Tibial artery (tissue), 4 donors: ENCODE results near the gene HOXA10.
A peak's percentile ranks its signal among the peaks of the same experiment; 100 is the strongest.

ENCODE experiments used
- DNase-seq, 2 donors: peaks; one replicate each; pipeline ENCODE4 v3.0.0-alpha.2; 2019
- H3K27ac ChIP-seq, 2 donors: fragments of 200-600 bp; sonication (generic) in 1 of 2; 1 replicate in 1 of 2; 2 replicates in 1 of 2; pipeline ENCODE4 v1.5.1; 2018 to 2019; ENCODE audit warnings: mild to moderate bottlenecking in 1 of 2
- H3K27me3 ChIP-seq, 2 donors: fragments of 200-600 bp; sonication (generic) in 1 of 2; one replicate each; pipeline versions ENCODE4 v1.5.1 to v1.6.0; 2016 to 2019
- H3K36me3 ChIP-seq, 3 donors: fragments of 200-600 bp; sonication (generic) in 2 of 3; one replicate each; pipeline ENCODE4 v1.5.1; 2016 to 2019; ENCODE audit warnings: mild to moderate bottlenecking in 2 of 3
- H3K4me1 ChIP-seq, 4 donors: fragments of 200-600 bp; sonication (generic) in 2 of 4; 1 replicate in 3 of 4; 2 replicates in 1 of 4; pipeline ENCODE4 v1.5.1; 2016 to 2019
- H3K4me3 ChIP-seq, 2 donors: fragments of 200-600 bp; sonication (generic) in 1 of 2; 1 replicate in 1 of 2; 2 replicates in 1 of 2; pipeline ENCODE4 v1.5.1; 2018 to 2019; ENCODE audit warnings: mild to moderate bottlenecking in 2 of 2
- H3K9me3 ChIP-seq, 3 donors: fragments of 200-600 bp; sonication (generic) in 1 of 3; one replicate each; pipeline ENCODE4 v1.5.1; 2016 to 2019
- CTCF ChIP-seq, 2 experiments: fragments of 200-600 bp in 1 of 2; fragments of 450-650 bp in 1 of 2; IDR thresholded peaks; one replicate each; pipeline ENCODE4 v1.5.1; 2017 to 2019; ENCODE audit warnings: antibody characterized with exemption in 2 of 2, mild to moderate bottlenecking in 1 of 2, moderate library complexity in 1 of 2
- intact Hi-C: fragments of 100-400 bp; cut with DNase I; formaldehyde crosslinking; loops from one replicate; pipeline ENCODE4 v1.15.0; 2023; ENCODE audit warnings: low total_unique reads

Gene HOXA10

GRCh38 chr7:27194686-27195379, 20.7 kb upstream of the HOXA10 start:
- TF ChIP-seq CTCF (IDR thresholded peaks at IDR 0.05) = no peak
- no peaks in the 10 kb centered on the region for H3K9me3 ChIP-seq
- DNase-seq = no peak
- intact Hi-C loops = loop anchor here (10.0 kb wide), 2 partner anchors 730 to 900 kb away; no protein-coding TSS in a partner anchor
- no peaks in the 10 kb centered on the region for H3K36me3 ChIP-seq
- H3K27me3 ChIP-seq = peaks cover 4 to 95% of the 10 kb centered on the region in 2 donors
- H3K27ac ChIP-seq = no peak overlapping the region
- H3K4me1 ChIP-seq = peaks cover 0 to 29% (median 13%) of the 10 kb centered on the region in 4 donors
- H3K4me3 ChIP-seq = no peak overlapping the region

GRCh38 chr7:27194002-27194352, 19.9 kb upstream of the HOXA10 start:
- H3K9me3 ChIP-seq = no peaks in the 10 kb centered on the region
- H3K27me3 ChIP-seq = peaks cover 2 to 95% of the 10 kb centered on the region in 2 donors
- peaks cover 0 to 21% (median 10%) of the 10 kb centered on the region in 4 donors for H3K4me1 ChIP-seq
- H3K27ac ChIP-seq = no peak overlapping the region
- H3K4me3 ChIP-seq = no peak overlapping the region
- TF ChIP-seq CTCF (IDR thresholded peaks at IDR 0.05) = no peak
- no peak for DNase-seq
- H3K36me3 ChIP-seq = no peaks in the 10 kb centered on the region
- intact Hi-C loops = loop anchor here (10.0 kb wide), 2 partner anchors 731 to 901 kb away; no protein-coding TSS in a partner anchor

- intact Hi-C loops = loop anchor here (10.0 kb wide), 2 partner anchors 731 to 901 kb away; no protein-coding TSS in a partner anchor
- no peak for TF ChIP-seq CTCF (IDR thresholded peaks at IDR 0.05)
- Histone ChIP-seq H3K9me3 (no peaks in the 10 kb centered on the region), H3K27ac (no peak overlapping the region), H3K4me3 (peak overlapping the region in 1 of 2 donors; percentile 42), H3K36me3 (no peaks in the 10 kb centered on the region), H3K27me3 (peaks cover 0 to 95% of the 10 kb centered on the region in 2 donors), H3K4me1 (peaks cover 0 to 16% (median 8%) of the 10 kb centered on the region in 4 donors)
- DNase-seq = peak; percentile 14 to 33
Measured at GRCh38 chr7:27193335-27194001, 19.3 kb upstream of the HOXA10 start.

GRCh38 chr7:27192546-27193334, 18.6 kb upstream of the HOXA10 start:
- Histone ChIP-seq H3K36me3 (no peaks in the 10 kb centered on the region), H3K4me3 (peak overlapping the region; percentile 38 to 42), H3K9me3 (no peaks in the 10 kb centered on the region), H3K4me1 (peaks cover 0 to 13% (median 8%) of the 10 kb centered on the region in 4 donors), H3K27me3 (peaks cover 0 to 95% of the 10 kb centered on the region in 2 donors), H3K27ac (no peak overlapping the region)
- TF ChIP-seq CTCF (IDR thresholded peaks at IDR 0.05) = no peak
- DNase-seq = peak; percentile 26 to 66
- intact Hi-C loops = loop anchor here (10.0 kb wide), 2 partner anchors 732 to 902 kb away; no protein-coding TSS in a partner anchor

- H3K4me1 ChIP-seq = peaks cover 0 to 13% (median 8%) of the 10 kb centered on the region in 4 donors
- no peaks in the 10 kb centered on the region for H3K36me3 ChIP-seq
- H3K9me3 ChIP-seq = no peaks in the 10 kb centered on the region
- DNase-seq = peak; percentile 22 to 62
- TF ChIP-seq CTCF (IDR thresholded peaks at IDR 0.05) = no peak
- peaks cover 0 to 94% of the 10 kb centered on the region in 2 donors for H3K27me3 ChIP-seq
- no peak overlapping the region for H3K27ac ChIP-seq
- peak overlapping the region; percentile 38 to 42 for H3K4me3 ChIP-seq
- intact Hi-C loops = loop anchor here (10.0 kb wide), 2 partner anchors 733 to 903 kb away; no protein-coding TSS in a partner anchor
Measured at GRCh38 chr7:27191833-27192545, 17.9 kb upstream of the HOXA10 start.
